Astrocyte (in vitro differentiated cells and primary cell): ENCODE measurements around the gene OS9. TPM values are rescaled to one million over a fixed set of nuclear protein-coding genes. Genes with fewer than 3 reads are reported as not detected.

Experiments
- DNase-seq: peaks from one replicate; pipeline ENCODE4 v3.0.0-alpha.2; 2010; ENCODE audit warnings: low read depth
- FAIRE-seq: peaks from 2 replicates; lab custom pipeline; 2011; peaks lifted over from hg19 to GRCh38; lab: Jason Lieb, UNC
- H2AFZ ChIP-seq: 2 replicates; pipeline ENCODE4 v1.6.0; 2012; ENCODE audit warnings: low read depth, low read length, inconsistent platforms
- H3K27ac ChIP-seq: 2 replicates; pipeline ENCODE4 v1.5.1; 2011; ENCODE audit warnings: low read depth, low read length, inconsistent platforms
- H3K27me3 ChIP-seq: 2 replicates; pipeline ENCODE4 v1.6.0; 2011; ENCODE audit warnings: low read length, inconsistent platforms; ENCODE audit not compliant: insufficient read depth
- H3K36me3 ChIP-seq: 2 replicates; pipeline ENCODE4 v1.5.1; 2011; ENCODE audit warnings: low read length, inconsistent platforms; ENCODE audit not compliant: insufficient read depth
- H3K4me1 ChIP-seq: 2 replicates; pipeline ENCODE4 v1.5.1; 2011; ENCODE audit warnings: low read length, inconsistent platforms; ENCODE audit not compliant: insufficient read depth
- H3K4me2 ChIP-seq: 2 replicates; pipeline ENCODE4 v1.6.0; 2012; ENCODE audit warnings: low read length, inconsistent platforms
- H3K4me3 ChIP-seq: 2 replicates; pipeline ENCODE4 v1.5.1; 2011; ENCODE audit warnings: low read depth, mild to moderate bottlenecking, low read length, inconsistent platforms; ENCODE audit not compliant: insufficient read depth
- H3K79me2 ChIP-seq: 2 replicates; pipeline ENCODE4 v1.6.0; 2012; ENCODE audit warnings: mild to moderate bottlenecking, low read length, inconsistent platforms; ENCODE audit not compliant: insufficient read depth
- H3K9ac ChIP-seq: 2 replicates; pipeline ENCODE4 v1.6.0; 2012; ENCODE audit warnings: mild to moderate bottlenecking, low read length, inconsistent platforms
- H3K9me3 ChIP-seq: 2 replicates; pipeline ENCODE4 v1.5.1; 2012; ENCODE audit warnings: low read depth, mild to moderate bottlenecking, low read length, inconsistent platforms; ENCODE audit not compliant: insufficient read depth
- H4K20me1 ChIP-seq: 2 replicates; pipeline ENCODE4 v1.6.0; 2012; ENCODE audit warnings: low read length, inconsistent platforms; ENCODE audit not compliant: insufficient read depth
- H3K27ac Mint-ChIP-seq: one replicate; pipeline ENCODE4 v1.8.0; 2021; ENCODE audit warnings: mild to moderate bottlenecking, mixed read lengths; ENCODE audit not compliant: unreplicated experiment
- H3K27me3 Mint-ChIP-seq: one replicate; pipeline ENCODE4 v1.8.0; 2021; ENCODE audit warnings: low read depth, mixed read lengths; ENCODE audit not compliant: unreplicated experiment
- H3K36me3 Mint-ChIP-seq: one replicate; pipeline ENCODE4 v1.8.0; 2021; ENCODE audit warnings: low read depth, mixed read lengths; ENCODE audit not compliant: unreplicated experiment
- H3K4me1 Mint-ChIP-seq: one replicate; pipeline ENCODE4 v1.8.0; 2021; ENCODE audit warnings: low read depth, mixed read lengths; ENCODE audit not compliant: unreplicated experiment
- H3K4me3 Mint-ChIP-seq: one replicate; pipeline ENCODE4 v1.8.0; 2021; ENCODE audit warnings: mild to moderate bottlenecking, moderate library complexity, mixed read lengths; ENCODE audit not compliant: unreplicated experiment
- H3K9me3 Mint-ChIP-seq: one replicate; pipeline ENCODE4 v1.8.0; 2021; ENCODE audit warnings: mild to moderate bottlenecking, mixed read lengths; ENCODE audit not compliant: unreplicated experiment
- EZH2 ChIP-seq: IDR thresholded peaks from 2 replicates; pipeline ENCODE4 v1.6.1; 2012; ENCODE audit warnings: mild to moderate bottlenecking, low read length, inconsistent platforms; ENCODE audit not compliant: insufficient read depth
- total RNA-seq: library from RNA; stranded (reverse); gene quantifications from 2 replicates; pipeline ENCODE4 v1.2.1, GENCODE V29; 2021
- TF ChIP-seq, protein P1 (sequence below): IDR thresholded peaks from 2 replicates; pipeline ENCODE4 v1.5.1; 2011; ENCODE audit warnings: low read depth, mild to moderate bottlenecking, inconsistent platforms, low read length, moderate library complexity; ENCODE audit not compliant: insufficient read depth

Gene OS9
- total RNA-seq, 1 donor from 2014 or later: 194 TPM

DNA sequence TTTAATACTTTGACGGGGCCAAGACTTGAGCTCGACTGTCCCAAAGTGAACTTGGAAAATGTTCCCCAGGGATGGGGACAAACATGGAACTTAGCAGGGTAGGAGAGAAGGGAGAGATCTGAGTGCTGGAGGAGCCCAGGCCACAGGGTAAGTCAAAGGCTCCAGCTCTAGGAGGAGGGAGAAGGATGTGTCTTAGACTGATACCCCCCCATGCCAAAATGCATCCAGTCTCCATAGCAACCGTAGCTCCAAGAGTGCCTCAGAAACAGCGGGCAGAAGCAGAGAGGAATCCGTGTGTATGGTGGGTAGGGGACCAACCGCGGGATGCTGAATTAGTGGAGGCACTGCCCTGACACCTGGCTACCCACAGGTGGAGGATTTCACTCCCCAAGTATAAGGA, 45.5 kb downstream of the OS9 start:
- Histone ChIP-seq H3K79me2 (no peaks in the 10 kb centered on the region), H3K4me3 (no peak overlapping the region), H3K27ac (no peak overlapping the region), H3K9me3 (no peaks in the 10 kb centered on the region), H4K20me1 (peaks cover 9% of the 10 kb centered on the region), H3K36me3 (no peaks in the 10 kb centered on the region), H2AFZ (no peak overlapping the region), H3K27me3 (peaks cover 64% of the 10 kb centered on the region), H3K4me1 (peaks cover 11% of the 10 kb centered on the region), H3K4me2 (no peak overlapping the region), H3K9ac (no peak overlapping the region)
- Mint-ChIP-seq H3K27me3 (peaks cover 45% of the 10 kb centered on the region), H3K27ac (peak overlapping the region; percentile 14), H3K4me3 (peak overlapping the region; percentile 46), H3K4me1 (peaks cover 17% of the 10 kb centered on the region), H3K36me3 (peaks cover 3% of the 10 kb centered on the region), H3K9me3 (no peaks in the 10 kb centered on the region)
- DNase-seq (no peak), FAIRE-seq (no peak)
- TF ChIP-seq, protein P1, sequence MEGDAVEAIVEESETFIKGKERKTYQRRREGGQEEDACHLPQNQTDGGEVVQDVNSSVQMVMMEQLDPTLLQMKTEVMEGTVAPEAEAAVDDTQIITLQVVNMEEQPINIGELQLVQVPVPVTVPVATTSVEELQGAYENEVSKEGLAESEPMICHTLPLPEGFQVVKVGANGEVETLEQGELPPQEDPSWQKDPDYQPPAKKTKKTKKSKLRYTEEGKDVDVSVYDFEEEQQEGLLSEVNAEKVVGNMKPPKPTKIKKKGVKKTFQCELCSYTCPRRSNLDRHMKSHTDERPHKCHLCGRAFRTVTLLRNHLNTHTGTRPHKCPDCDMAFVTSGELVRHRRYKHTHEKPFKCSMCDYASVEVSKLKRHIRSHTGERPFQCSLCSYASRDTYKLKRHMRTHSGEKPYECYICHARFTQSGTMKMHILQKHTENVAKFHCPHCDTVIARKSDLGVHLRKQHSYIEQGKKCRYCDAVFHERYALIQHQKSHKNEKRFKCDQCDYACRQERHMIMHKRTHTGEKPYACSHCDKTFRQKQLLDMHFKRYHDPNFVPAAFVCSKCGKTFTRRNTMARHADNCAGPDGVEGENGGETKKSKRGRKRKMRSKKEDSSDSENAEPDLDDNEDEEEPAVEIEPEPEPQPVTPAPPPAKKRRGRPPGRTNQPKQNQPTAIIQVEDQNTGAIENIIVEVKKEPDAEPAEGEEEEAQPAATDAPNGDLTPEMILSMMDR: no peak
- TF ChIP-seq EZH2: no peak

GRCh38 chr12:57739914-57740538, 46.1 kb downstream of the OS9 start:
- Histone ChIP-seq H3K27ac (no peak overlapping the region), H3K9ac (no peak overlapping the region), H3K27me3 (peaks cover 58% of the 10 kb centered on the region), H3K36me3 (no peaks in the 10 kb centered on the region), H3K79me2 (peaks cover under 1% of the 10 kb centered on the region), H3K4me1 (peaks cover 11% of the 10 kb centered on the region), H3K4me3 (no peak overlapping the region), H2AFZ (no peak overlapping the region), H3K9me3 (no peaks in the 10 kb centered on the region), H3K4me2 (no peak overlapping the region), H4K20me1 (peaks cover 9% of the 10 kb centered on the region)
- TF ChIP-seq, protein P1: no peak
- TF ChIP-seq EZH2: no peak
- peaks cover 39% of the 10 kb centered on the region for H3K27me3 Mint-ChIP-seq
- FAIRE-seq: no peak
- peaks cover under 1% of the 10 kb centered on the region for H3K36me3 Mint-ChIP-seq
- H3K9me3 Mint-ChIP-seq: no peaks in the 10 kb centered on the region
- H3K27ac Mint-ChIP-seq: no peak overlapping the region
- H3K4me3 Mint-ChIP-seq: no peak overlapping the region
- H3K4me1 Mint-ChIP-seq: peaks cover 11% of the 10 kb centered on the region
- DNase-seq: no peak

DNA sequence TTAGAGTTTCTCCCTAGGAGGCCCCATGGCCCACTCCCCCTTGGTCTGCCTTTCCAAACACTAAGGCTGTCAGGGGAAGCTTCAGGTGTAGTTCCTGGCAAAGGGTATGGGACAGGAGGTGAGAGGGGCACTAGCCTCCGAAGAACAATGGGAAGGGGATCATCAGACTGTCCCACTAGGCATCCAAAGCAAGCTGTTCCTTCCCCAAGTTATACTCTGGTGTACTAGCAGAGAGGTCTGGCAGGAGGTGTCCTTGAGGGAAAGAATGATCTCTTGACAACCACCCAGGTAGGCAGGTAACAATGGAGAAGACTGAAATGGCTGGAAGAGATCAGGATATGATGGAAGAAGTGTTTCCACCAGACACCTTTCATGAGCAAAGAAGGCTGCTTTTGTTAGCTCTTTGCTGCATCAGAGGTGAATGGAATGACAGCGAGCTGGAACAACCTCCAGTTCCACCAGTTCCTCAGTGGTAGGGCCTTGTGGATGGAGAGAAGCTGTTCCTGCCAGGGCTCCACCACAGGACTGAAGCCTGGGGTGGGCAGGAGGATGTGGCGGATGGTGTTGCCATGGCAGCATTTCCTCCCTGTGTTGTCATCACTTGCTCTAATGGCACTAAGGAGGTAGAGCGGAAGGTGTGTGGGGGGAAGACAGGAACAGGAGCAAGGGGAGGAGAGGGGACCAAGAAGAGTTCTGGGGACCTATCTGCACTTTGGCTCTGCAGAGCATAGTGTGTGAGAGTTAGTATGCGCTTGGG, 46.9 kb downstream of the OS9 start:
- peaks cover 3% of the 10 kb centered on the region for H3K36me3 Mint-ChIP-seq
- no peak overlapping the region for H3K27ac Mint-ChIP-seq
- no peak for TF ChIP-seq EZH2
- TF ChIP-seq, protein P1: no peak
- H3K4me1 Mint-ChIP-seq: peaks cover 14% of the 10 kb centered on the region
- H3K27ac ChIP-seq: no peak overlapping the region
- H3K4me3 Mint-ChIP-seq: no peak overlapping the region
- H3K4me2 ChIP-seq: no peak overlapping the region
- no peak overlapping the region for H2AFZ ChIP-seq
- H3K4me3 ChIP-seq: no peak overlapping the region
- peaks cover 7% of the 10 kb centered on the region for H3K79me2 ChIP-seq
- H3K9ac ChIP-seq: no peak overlapping the region
- peaks cover 50% of the 10 kb centered on the region for H3K27me3 ChIP-seq
- no peak for FAIRE-seq
- no peaks in the 10 kb centered on the region for H3K9me3 ChIP-seq
- peaks cover 9% of the 10 kb centered on the region for H4K20me1 ChIP-seq
- DNase-seq: no peak
- H3K4me1 ChIP-seq: peaks cover 12% of the 10 kb centered on the region
- no peaks in the 10 kb centered on the region for H3K9me3 Mint-ChIP-seq
- H3K36me3 ChIP-seq: no peaks in the 10 kb centered on the region
- H3K27me3 Mint-ChIP-seq: peaks cover 32% of the 10 kb centered on the region
